ENCODE results near the gene USP13.

GRCh38 chr3:179739816-179740594 is 87.2 kb downstream of the USP13 start:
- TF ChIP-seq CTCF (conservative IDR thresholded peaks at IDR 0.05 in 1 of 2, IDR thresholded peaks at IDR 0.05 in 1 of 2; ENCODE audit: extremely low read depth in 1 of 2, insufficient read depth in 1 of 2, low read depth in 1 of 2, low read length in 2 of 2) (no peak), EZH2 (IDR thresholded peaks at IDR 0.05; ENCODE audit: borderline replicate concordance, low read length) (no peak)

All from mammary epithelial cell (primary cell).